Left hindlimb (tissue), 1 donor: ENCODE data around the gene DOC2B.
"Not testable (repeated sequence)": the region's sequence is repeated elsewhere in the genome, so short reads cannot be mapped to it uniquely, and the experiment has no call there.

ENCODE experiments used
- DNase-seq: peaks from one replicate; pipeline ENCODE4 v3.0.0-alpha.2; 2018

The DOC2B gene

DNA sequence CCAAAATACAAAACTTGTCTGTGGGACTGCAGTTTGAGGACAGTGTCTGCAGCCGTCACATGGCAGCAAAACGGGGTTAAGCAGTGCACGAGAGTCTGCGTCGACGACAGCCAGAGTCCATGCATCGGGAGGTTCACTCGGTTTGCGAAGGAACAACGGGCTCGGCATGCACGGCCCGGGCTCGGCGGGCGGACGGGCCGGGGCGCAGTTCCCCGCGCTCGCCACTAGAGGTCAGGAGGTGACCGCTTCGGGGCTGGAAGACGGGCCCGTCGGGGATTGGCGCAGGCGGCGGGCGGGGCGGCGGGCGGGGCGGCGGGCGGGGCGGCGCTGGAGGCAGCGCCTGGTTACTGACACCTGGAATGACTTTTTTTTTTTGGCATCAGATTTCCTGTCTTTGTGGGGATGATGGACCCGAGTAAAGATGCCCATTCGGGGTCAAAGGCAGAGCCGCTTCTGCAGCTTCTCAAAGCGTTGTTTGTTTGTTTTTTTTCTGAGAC lies 37.6 kb downstream of the DOC2B start:
- DNase-seq = peak; percentile 89

DNA sequence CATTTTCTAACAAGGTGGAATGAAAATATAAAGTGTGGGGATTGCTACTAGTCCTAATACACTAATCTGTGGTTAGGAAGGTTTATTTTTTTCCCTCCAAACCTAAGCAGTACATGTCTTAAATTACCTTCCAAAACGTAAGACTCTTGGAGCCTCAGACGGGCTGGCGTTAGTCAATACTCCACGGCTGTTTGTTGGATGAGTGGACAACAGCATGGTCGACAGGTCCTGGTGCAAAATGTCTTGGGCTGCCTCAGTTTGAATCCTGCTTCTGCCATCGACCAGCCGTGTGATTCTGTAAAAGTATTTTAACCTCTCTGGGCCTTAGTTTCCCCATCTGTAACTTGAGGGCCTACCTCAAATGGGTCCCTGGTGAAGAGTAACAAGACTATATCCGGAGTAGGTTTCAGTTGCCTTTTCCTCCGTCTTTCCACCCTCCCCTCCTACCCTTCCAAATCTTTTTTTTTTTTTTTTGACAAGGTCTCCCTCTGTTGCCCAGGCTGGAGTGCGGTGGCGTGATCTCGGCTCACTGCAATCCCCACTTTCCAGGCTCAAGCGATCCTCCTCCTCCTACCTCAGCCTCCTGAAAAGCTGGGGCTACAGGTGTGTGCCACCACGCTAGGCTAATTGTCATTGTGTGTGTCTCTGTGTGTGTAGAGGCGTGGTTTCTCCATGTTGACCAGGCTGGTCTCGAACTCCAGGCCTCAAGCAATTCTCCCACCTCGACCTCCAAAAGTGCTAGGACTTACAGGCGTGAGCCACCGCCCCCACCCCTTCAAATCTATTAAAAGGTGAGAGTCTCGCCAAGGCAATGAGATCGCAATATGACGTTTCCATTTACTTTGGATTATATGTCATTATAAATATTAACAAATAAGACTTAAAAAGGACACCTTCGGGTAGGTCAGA lies 38.3 kb downstream of the DOC2B start:
- peak; percentile 4 for DNase-seq

DNA sequence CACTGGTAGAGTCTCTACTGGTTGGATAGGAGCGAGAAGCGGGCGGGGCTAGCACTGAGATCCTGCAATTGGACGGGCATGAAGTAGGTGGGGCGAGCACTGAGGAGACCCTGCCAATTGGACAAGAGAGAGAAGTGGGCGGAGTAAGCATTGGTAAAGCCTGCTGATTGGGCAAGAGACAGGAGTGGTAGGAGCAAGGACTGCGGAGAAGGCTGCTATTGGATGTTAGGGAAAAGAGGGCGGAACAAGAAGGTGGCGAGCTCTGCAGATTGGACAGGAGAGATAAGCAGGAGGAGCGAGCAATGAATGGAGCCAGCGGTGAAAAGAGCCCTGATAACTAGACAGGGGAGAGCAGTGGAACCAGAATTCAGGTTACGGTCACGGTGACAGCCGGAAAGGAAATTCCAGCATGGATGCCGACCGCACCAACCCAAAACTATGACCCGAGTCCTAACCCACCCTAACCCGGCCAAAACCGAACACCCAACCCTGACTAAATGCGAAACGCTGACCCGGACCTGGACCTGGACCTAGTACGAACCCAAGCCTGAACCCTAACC lies 39.3 kb downstream of the DOC2B start:
- peak; percentile 34 for DNase-seq

DNA sequence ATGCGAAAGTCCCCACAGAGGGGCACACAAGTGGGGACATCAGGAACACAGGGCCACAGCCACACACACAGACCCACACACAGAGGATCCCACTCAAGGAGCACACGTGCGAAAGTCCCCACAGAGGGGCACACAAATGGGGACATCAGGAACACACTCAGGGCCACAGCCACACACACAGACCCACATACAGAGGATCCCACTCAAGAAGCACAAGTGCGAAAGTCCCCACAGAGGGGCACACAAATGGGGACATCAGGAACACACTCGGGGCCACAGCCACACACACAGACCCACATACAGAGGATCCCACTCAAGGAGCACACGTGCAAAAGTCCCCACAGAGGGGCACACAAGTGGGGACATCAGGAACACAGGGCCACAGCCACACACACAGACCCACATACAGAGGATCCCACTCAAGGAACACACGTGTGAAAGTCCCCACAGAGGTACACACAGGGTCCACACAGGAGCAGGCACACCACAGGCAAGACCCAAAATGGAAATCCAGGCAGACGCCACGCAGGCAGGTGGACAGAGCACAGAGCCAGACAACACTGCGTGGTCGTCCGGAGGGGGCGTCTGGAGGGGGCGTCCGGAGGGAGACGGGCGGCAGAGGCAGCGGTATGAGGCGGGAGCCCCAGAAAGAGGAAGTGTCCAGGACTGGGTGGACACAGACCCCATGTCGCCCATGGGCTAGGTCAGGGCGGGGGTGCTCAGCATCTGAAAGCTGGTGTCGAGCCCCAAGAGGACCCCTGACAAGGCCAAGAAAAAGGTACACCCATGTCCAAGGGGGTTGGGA lies 41.8 kb downstream of the DOC2B start:
- DNase-seq = peak; percentile 4

DNA sequence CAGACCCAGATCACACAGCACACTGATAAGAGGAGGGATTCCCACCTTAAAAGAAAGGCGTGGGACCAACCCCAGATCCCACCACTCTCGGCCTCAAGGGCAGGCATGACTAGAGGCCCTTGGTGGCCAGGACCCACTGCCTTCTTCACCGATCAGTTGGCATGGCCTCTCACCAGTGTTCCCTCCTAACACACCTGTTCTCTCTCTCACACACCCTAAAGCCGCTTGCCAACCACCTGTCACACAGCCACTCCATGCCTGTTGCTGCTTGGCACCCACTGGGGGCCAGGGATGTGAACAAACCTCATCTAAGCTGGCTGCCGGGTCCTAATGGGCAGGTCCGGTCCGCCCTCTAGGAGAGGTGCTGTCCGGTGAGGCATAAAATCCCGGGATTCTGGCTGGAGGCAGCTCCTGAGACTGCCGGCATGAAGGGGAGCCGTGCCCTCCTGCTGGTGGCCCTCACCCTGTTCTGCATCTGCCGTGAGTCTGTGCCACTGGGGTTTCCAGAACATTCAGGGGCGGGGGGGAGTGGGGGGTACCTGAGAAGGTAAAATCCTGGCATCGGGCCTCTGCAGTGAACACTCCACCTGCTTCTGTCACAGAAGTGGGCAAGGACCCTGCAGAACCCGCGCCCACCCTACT lies 44.2 kb downstream of the DOC2B start, which contains the start of gene SCGB1C2:
Gene SCGB1C2, plus strand, starts transcription at position 404 of the 642 bp plus-strand sequence. Its CDS starts 22 bp downstream, at position 426.
- not testable (repeated sequence) for DNase-seq

DNA sequence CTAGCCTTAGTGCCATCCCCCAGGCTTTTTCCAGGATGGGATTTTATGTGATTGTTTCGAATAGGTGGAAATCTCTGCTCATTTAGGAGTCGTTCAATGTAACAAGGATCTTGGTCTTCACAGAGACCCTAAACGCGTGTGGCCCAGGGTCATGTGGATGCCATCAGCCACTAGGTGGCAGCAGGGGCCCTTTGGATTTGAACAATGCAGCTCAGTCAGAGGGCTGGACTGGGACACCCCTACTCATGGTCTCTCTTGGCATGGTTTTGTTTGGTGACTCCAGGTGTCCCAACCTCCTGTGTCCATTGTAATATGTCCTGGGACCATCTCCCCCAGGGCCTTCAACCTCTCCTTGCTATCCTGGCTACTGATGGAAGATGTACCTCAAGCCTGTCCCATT lies 44.9 kb downstream of the DOC2B start:
- not testable (repeated sequence) for DNase-seq

DNA sequence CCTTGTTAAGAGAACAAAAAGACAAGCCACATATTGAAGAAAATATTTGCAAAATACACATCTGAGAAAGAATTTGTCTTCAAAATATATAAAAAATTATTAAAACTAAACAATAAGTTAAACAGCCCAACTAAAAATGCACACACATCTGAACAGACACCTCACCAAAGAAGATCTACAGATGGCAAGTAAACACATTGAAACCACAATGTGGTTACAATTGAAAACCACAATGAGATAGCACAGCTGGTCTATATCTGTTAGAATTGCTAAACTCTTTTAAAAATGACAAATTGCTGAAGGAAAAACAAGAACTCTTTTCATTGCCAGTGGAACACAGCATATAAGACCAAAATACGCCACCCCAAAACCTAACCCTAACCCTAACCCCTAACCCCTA lies 45.6 kb downstream of the DOC2B start:
- DNase-seq = not testable (repeated sequence)

DNA sequence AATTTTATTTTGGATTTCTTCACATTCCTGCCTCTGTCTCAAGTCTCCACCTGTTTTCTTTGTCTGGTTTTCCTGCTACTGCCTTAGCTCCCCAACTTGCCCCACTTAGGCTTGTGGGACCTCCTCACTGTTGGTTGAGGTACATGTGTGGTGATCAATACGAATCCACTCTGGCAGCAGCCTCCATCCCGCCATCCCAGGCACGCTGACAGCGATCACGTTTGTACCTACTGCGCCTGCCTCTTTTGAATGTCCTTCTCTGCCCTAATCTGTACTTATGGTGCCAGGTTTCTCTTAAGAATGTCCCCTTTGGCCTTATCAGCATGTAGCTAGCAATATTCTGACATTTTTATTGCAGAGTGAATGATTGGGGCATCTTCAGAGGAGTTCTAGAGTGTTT lies 46.4 kb downstream of the DOC2B start:
- not testable (repeated sequence) for DNase-seq

DNA sequence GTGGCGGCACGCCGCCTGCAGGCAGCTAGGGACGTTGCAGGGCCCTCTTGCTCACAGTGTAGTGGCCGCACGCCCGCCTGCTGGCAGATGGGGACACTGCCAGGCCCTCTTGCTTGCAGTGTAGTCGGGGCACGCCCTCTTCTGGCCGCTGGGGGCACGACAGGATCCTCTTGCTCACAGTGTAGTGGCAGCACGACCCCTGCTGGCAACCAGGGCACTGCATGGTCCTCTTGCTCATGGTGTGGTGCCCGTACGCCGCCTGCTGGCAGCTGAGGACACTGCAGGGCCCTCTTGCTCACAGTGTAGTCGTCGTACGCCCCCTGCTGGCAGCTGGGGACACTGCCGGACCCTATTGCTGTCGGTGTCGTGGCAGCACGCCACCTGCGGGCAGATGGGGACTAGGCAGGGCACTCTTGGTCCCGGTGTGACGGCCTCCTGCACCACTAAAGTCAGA lies 47.1 kb downstream of the DOC2B start:
- DNase-seq = not testable (repeated sequence)

DNA sequence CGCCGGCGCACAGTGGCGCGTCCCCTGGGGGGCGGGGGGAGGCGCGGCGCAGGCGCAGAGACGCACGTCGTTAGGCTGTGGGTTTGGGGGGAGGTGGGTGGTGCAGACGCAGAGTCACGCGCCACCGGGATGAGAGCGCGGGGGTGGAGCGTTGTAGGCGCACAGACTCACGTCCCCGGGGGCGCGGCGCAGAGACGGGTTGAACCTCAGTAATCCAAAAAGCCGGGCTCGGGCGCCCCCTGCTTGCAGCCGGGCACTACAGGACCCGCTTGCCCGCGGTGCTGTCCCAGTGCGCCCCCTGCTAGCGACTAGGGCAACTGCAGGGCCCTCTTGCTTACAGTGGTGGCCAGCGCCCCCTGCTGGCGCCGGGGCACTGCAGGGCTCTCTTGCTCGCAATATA lies 47.5 kb downstream of the DOC2B start:
- DNase-seq = peak; percentile 22

DNA sequence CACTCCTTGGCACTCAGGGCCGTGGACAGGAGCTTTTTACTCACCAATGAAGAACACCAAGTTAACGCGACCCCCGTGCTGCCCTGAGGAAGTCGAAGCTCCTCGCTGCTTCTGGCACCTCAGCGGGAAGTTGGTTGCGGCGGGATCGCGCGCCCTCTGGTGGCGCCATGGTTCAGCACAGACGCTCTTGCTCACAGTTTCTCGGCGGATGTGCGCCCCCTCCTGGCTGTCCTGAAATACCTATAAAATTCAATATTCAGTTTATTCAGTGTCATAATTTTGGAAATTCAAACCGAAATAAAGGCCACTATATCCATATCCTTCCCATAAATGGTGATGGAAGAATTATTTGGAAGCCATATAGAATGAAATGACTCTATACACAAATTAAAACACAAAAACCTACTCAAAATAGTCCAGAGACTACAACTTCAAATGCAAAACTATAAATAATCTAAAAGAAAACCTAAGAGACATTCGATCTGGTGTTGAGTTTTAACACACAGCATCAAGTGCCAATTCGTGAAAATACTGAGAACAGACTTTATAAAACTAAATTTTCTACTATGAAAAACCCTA lies 63.0 kb downstream of the DOC2B start:
- DNase-seq = peak; percentile 49

DNA sequence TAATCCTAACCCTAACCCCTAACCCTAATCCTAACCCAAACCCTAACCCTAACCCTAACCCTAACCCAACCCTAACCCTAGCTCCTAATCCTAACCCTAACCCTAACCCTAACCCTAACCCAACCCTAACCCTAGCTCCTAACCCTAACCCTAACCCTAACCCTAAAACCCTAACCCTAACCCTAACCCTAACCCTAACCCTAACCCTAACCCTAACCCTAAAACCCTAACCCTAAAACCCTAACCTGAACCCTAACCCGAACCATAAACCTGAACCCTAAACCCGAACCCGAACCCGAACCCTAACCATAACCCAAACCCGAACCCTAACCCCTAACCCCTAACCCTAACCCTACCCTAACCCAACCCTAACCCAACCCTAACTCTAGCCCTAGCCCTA lies 68.3 kb downstream of the DOC2B start:
- DNase-seq = not testable (repeated sequence)
